Esophagus squamous epithelium (tissue), 4 donors: ENCODE results near the gene RNF187.

Experiments used
- CTCF ChIP-seq, 6 experiments: fragments of 450-650 bp in 4 of 6; fragments of 200-600 bp in 2 of 6; sonication (generic) in 2 of 6; IDR thresholded peaks; one replicate each; pipeline ENCODE4 v1.5.1; 2016 to 2019; ENCODE audit warnings: antibody characterized with exemption in 6 of 6, mild to moderate bottlenecking in 4 of 6, moderate library complexity in 4 of 6
- POLR2A ChIP-seq, 4 donors: fragments of 450-650 bp; IDR thresholded peaks; one replicate each; pipeline ENCODE4 v1.6.1; 2017; ENCODE audit warnings: antibody characterized with exemption in 4 of 4, mild to moderate bottlenecking in 4 of 4, moderate library complexity in 3 of 4

DNA sequence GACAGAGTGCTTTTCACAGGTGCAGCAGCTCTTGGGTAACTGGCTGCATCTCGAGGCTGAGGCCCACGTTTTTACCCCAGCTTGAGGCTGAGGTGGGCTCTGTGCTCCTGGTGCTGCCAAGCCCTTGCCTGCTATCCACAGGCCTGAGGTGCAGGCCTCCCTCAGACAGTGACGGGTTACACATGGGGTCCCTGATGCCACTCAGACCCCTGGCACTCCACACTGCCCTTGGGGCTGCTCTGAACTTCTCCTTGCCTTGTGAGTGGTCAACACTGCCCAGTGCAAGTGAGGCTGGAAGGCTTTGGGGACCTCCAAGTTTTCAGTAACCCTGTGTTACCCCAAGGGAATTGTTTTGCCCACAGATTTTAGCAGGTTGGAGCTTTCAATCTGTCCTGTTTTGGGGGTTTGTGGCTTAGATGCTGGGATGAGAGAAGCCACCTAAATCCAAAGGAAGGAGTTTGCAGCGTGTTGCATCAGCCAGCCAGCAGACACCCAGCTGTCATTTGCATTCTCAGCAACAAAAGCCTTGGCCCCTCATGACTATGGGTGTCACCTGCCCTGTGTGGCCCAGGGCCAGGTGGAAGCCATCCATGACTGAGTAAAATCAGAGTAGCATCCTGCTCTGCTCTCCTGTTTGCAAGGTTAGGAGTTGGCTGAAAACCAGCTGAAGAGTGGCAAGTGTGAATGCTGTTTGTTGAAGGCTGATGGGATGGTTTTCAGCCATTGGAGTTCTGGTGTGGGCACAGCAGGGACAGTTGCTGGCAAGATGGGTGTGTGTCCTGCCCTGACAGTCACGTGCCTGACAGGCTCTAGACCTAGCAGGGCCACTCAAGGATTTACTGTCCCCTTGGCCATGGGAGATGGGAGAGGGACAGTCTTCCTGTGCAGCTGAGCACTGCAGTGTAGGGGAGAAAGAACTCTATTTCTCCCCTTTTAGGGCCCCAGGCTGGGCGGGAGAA, 3.2 kb downstream of the RNF187 start:
- TF ChIP-seq POLR2A (IDR thresholded peaks at IDR 0.05) (no peak), CTCF (IDR thresholded peaks at IDR 0.05) (no peak)
